GM21576 (cell line): ENCODE results near the gene SRP14.

Experiments
- ATAC-seq: cut with Tn5 transposase; IDR thresholded peaks from one replicate; pipeline ENCODE4 v1.9.1; 2021; ENCODE audit warnings: mild to moderate bottlenecking, moderate library complexity; ENCODE audit not compliant: unreplicated experiment

Gene SRP14

DNA sequence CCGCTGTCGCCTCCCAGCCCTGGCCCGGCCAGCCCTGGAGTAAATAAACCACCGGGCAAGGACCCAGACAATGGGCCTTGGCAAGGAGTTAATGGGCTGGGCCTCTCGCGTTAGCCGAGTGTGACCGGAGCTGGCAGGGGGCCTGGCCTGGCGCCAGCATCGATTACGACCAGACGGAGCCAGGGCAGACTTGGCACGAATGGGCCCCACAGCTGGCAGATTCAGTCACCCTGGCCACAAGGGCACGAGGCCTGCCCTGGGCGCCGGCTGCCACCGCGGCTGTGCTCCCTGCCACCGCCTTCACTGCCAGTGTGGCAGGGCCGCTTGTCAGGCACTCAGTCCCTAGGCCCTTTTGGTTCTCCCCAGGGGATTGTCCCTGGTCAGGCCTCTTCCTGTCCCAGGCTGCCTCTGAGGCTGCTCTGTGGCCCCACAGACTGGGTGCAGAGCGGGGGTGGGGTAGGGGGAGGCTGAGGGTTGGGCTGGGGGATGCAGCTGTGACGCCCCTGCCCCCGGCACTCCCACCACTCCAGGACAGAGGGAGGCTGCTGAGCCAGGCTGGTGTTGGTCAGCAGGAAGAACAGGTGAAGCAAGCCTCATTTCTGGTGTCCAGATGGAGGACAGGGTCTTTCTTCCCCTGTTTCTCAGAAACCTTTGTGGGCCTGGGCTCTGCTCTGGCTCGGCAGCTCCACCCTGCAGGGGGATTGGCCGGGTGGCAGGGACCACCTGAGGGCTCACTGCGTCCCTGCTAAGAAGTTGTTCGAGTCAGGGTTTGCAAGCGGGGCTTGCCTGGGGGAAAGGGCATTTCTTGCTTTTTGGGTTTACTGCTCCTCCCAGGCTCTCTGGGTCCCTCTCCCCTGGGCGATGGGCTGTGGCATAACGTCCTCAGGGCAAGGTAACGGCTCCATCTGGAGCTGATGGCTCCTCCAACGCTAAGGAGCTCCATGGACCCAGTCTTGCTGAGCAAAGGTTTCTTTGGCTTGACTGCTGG, 30.5 kb upstream of the SRP14 start:
- ATAC-seq = peak; percentile 58

DNA sequence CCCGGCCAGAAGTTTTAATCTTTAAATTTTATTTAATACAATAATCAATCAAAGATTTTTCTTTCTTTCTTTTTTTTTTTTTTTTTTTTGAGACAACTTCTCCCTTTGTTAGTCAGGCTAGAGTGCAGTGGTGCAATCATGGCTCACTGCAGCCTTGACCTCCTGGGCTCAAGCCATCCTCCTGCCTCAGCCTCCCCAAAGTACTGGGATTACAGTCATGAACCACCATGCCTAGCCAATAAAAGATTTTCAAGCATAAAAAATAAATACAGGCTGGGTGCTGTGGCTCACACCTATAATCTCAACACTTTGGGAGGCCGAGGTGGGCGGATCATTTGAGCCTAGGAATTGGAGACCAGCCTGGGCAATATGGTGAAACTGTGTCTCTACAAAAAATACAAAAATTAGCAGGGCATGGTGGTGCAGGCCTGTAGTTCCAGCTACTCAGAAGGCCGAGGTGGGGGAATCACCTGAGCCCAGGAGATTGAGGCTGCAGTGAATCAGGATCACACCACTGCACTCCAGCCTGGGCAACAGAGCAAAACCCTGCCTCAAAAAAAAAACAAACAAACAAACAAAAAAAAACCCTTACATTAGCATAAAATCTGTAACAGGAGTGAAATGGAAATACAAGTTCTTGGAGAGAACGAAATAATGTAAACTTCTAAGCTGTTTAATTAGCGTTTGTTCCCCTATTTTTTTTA, 29.1 kb upstream of the SRP14 start:
- no peak for ATAC-seq

DNA sequence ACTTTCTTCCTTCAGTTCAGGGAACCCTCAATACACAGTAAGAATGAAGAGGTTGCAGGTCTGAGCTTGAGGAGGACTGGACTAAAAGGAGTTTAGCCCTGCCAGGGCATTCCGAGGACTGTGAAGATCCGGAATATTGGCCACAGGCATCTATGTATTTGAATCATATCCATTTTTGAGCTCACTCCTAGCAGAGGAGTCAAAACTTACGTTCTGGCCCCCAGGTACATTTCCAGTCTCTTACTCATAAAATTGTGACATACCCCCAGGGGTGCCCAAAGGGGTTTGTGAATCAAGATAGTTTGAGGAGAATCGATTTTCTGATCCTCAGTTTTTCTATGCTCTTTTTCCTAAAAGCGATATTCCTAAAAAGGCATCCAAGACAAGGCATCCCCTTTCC, 27.6 kb upstream of the SRP14 start:
- no peak for ATAC-seq

DNA sequence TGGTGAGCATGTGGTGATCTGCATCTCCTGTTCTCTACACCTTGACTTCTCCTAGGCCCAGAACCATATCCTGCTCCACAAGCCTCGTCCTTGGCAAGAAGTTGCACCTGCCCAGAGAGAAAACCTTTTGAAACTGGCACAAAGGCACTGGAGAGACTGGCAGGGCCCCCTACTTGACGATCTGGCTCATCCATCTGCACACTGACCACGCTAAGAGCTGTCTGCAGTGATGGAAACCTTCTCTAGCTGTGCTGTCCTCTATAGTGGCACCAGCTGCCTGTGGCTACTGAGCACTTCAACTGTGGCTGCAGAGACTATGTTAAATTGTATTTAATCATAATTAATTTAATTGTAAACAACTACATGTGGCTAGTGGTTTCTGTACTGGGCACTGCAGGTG, 26.2 kb upstream of the SRP14 start:
- no peak for ATAC-seq

DNA sequence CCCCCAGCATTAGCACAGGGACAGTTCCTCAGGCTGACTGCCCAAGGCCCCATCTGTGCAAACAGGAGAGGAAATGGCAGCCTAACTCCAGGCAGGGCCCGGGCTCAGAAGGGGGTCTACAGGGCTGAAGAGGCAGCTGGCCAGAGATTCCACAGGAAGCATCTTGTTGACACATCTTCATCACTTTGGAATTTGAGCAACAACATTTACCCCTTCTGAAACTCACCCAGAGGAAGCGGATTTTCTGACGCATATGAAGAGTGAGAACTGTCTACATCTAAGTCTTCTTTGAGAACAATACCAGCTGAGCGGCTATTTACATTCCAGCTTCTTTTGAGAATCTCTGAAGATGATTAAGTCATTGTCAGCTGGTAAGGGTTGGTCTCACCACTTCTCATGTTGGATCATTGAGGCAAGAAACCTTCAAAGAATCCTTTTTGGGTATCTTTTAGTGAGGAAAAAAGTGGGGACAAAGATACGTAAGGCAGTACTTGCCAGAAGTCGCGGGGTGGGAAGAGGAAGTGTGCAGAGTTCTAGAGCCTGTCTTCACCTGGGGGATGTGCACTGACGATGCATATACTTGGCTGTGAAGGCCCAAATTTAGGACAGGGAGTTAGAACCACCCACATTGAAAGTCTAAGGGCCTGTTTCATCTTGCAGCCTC, 25.4 kb upstream of the SRP14 start:
- peak; percentile 45 for ATAC-seq

DNA sequence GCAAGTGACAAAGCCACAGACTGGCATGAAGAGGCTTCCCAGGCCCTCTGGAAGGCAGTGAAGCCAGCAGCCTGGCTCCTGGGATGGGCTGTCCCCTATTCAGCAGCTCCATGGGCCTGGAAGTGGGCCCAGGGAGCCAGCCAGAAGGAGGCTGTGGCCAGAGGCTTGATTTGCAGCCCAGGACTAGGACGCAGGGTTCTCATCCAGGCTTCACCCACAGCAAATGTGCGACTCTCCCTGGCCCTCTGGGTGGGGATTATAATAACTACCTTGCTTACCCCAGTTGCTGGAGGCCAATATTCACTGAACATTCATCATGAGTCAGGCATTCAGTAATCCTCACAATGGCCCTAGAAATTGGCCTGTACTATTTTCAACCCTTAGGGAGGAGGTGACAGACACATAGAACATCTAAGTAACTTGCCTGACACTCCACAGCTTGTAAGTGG, 24.6 kb upstream of the SRP14 start:
- ATAC-seq = no peak

DNA sequence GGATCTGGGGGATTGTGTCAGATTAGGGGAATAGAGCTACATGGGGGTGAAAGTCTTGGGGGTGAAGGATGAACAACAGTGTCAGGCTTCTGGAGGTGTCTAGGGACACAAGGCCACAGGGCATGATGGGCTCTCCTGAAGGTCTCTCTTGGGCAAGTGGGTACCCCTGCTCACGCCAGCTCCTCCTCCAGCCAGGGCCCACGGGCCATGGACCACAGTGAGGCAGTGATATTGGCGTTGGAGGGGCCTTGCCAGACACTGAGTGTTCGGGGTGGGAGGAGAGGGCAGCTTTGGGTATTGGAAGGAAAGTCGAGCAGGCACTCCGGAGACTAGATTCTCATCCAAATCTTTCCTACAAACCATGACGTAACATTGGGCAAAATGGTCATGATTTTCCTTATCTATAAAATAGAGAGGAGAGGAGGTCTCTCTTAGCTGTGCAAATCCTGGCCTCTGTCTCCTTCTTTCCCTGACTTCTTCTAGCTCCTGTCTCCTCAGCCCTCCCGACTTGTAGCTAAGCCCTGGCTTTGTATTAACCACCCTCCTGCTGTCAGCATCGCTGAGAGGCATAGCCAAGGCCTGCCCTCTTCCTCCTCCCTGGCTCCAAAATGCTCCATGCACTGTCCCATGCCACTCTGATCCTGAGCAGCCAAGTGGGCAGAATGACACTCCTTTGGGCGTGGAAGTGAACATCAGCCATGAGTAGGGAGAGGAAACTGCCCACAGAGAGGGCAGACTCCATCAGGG, 24.0 kb upstream of the SRP14 start:
- ATAC-seq = no peak

DNA sequence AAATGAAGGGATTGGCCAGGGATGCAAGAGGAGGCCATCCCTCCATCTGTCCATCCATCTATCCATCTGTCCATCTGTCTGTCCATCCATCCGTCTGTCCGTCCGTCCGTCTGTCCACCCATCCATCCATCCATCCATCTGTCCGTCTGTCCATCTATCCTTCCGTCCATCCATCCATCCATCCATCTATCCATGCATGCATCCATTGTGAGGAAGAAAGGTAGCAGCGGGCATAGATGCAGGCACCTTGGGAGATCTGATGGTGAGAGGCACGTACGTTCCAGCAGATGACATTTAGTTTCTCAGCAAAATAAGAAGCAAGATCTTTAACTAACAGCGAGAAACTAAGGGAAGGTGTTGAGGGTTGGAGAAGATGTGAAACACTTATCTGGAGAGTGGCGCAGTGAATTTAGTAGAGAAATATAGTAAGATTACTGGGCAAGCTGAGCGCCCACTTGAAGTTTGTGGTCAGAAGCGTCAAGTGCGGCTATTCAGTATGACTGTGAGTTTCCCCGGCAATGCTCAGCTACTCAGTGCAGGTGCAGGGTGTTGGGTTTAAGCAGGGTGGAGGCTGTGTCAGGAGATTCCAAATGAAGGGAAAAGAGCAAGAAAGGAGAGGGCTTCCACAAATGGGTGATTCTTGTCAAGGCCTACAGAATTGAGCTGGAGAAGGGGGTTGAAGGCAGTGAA, 22.4 kb upstream of the SRP14 start:
- peak; percentile 42 for ATAC-seq

DNA sequence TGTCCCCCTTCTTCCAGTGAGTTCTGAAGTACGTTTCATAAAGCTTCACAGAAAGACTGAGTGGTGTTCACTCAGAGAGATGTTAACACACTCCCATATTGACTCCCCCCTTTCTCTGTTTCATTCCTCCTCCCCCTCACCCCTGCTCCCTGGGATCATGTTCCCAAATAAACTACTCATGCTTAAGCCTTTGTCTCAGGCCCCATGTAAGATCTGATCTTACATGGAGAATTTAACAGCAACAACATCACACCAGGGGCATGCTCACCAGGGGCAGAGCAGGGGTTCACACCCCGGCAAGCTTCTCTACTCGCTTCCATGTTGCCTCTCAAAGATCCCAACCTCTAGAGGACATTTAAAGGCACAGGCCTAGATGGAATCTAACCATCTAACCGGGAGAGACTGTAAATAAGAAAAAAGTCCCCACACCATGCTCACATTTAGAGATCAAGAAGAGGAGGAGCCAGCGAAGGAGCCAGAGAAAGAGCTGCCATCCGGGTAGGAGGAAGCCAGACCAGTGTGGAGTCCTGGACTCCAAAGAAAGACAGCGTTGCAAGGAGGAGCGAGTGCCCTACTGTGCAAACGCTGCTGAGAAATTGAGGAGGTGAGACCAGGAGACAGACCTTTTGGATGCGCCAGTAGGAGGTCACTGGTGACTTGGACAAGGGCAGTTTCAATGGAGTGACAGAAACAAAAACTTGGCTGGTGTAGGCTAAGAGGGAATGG, 21.4 kb upstream of the SRP14 start:
- ATAC-seq = no peak

DNA sequence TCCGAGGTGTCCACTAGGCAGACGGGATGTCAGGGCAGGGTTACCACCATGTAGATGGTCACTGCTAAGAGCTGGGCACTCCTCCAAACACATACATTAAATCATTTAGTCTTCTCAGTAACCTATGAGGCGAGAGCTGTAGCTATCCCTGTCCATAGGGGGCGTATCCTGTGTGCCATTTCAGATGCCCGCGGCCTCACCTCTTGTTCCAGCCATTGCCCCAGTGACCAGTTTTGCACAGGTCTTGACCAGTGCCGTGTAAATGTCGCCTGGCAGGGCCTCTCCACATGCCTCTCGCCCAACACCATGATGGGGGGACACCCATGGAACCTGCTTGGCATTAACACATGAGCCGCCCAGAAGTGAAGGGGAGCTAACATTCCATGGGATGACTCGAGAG, 20.8 kb upstream of the SRP14 start:
- ATAC-seq = no peak

DNA sequence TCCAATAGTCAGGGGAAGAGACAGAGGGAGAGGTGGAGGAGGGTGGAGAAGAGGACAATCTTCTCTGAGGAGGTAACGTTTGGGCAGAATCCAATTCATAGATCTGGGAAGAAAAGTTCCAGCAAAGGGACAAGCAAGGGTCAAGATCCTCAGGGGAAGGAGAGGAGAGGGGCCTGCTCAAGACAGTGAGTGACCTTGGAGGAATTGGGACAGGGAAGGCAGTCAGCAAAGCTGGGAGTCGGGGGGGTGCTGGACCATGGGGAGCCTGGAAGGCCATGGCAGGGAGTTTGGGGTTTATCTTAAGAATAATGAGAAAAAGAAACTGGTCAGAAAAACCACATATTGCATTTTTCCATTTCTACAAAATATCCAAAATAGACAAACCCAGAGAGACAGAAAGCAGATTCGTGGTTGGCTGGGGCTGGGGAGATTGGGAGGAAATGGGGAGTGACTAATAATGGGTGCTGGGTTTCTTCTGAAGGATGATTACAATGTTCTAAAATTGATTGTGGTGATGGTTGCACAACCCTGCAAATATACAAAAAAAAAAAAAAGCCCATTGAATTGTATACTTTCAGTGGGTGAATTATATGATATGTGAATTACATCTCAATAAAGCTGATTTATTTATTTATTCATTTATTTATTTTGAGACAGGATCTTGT, 19.6 kb upstream of the SRP14 start:
- no peak for ATAC-seq

DNA sequence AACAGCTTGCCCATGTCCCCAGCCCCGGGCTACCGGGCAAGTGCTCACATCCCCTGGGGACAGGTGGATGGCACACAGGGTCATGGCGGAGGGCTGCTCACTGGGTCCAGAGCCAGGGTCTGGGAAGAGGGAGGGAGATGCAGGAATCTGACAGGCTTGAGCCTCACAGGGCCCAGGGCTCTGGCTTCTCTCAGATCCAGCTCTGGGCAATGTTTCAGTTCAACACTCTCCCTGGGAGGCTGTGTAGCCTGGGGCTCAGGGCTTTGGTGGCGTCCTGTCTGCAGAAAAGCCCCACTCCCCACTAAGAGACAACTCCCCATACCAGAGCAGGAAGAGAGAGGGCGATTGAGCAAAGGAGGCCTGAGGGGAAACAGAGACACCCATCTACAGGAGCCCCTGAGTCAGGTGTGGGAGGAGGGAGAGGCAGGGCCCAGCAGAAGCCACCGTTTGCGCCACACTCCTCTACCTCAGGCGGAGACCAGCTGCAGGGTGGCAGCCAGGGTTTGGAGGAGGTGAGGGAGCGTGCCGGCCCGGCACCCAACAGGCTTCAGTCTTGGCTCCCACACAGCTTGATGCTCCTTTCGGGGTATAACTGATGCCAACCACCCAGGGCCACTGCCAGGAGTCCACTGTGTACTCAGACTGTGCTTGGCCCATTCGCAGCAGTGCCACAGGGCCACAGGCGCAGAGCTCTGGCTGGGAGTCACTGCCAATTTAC, 16.8 kb upstream of the SRP14 start:
- no peak for ATAC-seq

DNA sequence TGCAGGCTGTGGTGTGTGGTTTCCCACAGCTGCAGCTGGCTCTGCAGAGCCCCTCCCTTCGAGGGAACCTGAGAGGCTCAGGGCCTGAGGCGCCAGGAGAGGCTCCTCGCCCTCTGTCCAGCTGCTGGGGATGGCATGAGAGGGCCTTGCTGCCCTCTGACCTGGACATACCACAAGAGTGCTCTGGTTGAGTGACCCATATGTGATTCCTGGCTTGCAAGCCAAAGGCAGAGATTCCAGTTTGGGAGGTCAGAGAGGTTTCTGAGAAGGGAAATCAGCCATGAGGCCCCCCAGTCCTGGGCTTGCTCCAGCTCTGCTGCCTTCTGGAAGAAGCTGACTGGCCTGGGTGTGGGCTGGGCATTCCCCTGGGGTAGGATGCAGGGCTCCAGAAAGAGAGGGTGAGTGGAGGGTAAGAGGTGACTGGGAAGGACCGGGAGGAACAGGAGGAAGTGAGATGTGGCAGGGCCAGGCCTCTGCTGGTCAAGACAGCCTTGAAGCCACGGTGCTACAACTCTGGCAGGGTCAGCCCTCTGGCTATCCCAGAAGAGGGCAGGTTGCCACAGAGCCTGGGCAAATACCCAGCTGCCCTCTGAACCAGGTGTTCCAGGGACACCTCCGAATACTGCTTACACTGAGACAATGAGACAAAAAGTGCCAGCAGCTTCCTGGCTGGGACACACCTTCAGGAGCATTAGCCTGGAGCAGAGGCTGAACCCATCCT, 16.0 kb upstream of the SRP14 start:
- ATAC-seq = peak; percentile 74

DNA sequence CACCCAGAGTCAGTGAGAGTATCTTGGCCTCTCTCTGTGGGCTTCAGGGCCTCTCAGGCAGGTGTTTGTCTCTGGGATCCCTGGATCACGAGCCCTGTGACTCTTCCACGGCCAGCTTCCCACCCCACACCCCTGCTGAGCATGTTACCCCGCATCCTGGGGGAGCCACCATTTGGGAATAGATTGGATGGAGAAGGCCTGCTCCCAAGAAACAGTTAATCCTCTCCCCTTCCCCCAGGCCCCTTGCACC, 15.5 kb upstream of the SRP14 start:
- peak; percentile 49 for ATAC-seq

DNA sequence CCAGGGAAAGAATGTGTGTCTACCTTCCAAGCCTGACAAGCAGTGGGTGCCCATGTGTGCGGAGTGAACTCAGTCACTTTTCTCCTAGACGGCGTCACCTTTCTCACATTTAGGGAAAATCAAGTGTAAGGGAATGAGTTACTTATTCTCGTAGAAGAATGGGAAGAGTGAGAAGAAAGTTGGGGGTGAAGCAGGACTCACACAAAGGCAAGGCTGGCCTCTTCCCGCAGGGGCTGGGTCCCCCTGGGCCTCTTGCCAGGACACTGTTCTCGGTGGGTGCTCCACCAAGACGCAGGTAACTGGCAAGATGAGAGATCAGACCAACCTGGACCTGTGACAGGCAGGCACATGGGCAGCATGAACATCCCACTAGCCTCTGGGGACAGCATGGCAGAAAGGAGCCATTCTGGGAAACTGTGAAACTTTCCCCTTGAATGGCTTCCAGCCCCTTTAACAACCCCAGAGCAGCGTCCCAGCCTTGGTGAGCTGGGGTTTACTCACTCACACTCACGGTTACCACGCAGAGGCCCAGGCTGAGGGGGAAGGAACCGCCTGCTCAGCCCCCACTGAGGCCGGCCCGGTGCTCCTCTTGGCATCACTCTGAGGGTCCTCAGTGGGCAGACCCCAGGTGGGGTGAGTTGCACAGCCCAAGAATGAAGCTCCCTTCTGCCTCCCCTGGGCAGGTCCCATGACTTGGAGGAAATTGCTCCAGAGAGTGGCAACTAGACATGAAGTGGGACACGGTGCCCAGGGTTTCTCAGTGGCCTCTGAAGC, 15.0 kb upstream of the SRP14 start:
- peak; percentile 19 for ATAC-seq

DNA sequence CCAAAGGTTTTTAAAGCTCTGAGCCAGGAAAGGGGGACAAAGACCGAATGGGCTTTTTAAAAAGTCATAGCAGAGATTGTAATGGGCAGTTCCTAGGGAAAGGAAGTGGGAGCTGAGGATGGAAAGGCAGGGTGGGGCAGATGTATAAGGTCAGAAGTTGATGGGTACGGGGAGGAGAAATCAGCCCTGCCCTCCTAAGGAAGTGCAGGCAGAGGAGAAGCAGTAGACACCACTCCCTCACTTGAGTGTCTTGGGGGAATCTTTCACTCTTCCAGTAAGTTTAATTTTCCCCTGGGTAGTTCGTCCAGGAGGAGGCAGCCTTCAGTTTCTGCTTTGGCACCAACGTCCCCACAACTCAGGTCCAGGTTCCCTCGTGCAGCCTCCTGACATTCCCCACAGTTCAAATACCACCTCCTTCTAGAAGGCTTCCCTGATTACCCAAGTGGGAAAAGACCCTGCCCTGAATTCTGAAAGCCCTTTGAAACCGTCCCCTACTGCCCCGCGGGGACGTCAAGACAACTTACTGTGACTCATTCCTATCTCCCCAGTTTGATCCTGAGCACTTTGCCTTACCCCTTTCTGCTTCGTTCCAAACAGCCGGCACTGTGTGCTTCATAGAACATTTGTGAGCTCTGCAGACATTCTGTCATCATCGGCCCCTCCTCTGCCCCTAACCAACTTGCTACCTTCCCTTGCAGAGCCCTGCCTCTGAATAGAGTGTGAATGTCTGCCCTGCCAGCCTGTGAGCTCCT, 14.3 kb upstream of the SRP14 start:
- ATAC-seq = no peak

DNA sequence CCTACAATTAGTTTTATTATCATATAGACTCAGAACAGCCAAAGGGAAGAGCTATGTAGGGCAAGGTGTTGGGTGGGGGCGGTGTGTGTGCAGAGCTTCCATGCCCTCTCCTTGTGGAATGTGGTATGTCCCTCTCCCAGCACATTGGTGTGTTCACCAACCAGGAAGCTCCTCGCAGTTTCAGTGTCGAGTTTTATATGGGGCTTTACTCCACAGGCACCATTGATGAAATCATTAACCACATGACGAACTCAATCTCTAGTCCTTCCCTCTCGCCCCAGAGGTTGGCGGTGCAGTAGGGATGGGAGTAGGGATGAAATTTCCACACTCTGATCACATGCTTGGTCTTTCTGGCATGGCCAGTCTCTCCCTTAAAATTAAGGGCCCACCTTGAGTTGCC, 13.6 kb upstream of the SRP14 start:
- ATAC-seq = no peak
